Stimulated activated CD4-positive, alpha-beta T cell treated with anti-CD3 and anti-CD28 coated beads, Interleukin-12 subunit alpha, Interleukin-12 subunit beta, amount 100 ng/mL, for 24 hours (primary cell): Measurements from ENCODE around the gene ACVRL1.

Source experiments
- DNase-seq, 2 experiments: peaks; one replicate each; pipeline ENCODE4 v3.0.0-alpha.2; 2020; ENCODE audit warnings: low read depth in 2 of 2

The ACVRL1 gene

DNA sequence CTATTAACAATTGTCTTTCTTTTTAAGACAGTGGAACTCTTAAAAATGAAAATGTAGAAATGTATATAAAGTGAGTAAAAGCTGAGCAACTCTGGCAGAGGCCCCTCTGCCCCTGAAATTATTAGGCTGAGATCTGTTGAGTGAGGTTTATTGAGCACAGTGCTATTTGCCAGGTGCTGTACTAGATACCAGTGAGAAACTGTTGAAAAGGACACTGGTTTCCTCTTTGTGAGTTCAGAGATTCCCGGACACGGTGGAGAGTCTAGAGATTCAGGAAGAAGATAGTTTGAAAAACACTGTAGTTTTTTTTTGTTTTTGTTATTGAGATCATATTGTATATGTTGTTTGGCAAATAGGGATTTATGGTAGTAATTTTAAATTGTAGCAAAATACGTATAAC, 55.4 kb downstream of the ACVRL1 start:
- no peak for DNase-seq

- no peak for DNase-seq
Measured at GRCh38 chr12:51963477-51963876, 56.2 kb downstream of the ACVRL1 start.

DNA sequence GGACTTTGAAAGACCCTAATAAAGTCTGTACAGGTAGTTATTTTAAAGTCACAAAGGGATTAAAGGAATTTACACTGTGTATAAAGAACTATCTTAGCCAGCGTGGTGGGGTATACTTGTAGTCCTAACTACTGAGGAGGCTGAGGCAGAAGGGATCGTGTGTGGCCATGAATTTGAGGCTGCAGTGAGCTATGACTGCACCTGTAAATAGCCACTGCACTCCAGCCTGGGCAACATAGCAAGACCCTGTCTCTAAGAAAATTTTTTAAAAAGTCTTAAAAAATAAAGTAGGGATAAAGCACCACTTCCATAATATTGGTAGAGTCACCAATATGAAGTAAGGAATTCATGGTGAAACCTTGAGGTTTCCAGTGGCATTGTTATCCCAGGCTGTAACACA, 62.3 kb downstream of the ACVRL1 start:
- DNase-seq = no peak

DNA sequence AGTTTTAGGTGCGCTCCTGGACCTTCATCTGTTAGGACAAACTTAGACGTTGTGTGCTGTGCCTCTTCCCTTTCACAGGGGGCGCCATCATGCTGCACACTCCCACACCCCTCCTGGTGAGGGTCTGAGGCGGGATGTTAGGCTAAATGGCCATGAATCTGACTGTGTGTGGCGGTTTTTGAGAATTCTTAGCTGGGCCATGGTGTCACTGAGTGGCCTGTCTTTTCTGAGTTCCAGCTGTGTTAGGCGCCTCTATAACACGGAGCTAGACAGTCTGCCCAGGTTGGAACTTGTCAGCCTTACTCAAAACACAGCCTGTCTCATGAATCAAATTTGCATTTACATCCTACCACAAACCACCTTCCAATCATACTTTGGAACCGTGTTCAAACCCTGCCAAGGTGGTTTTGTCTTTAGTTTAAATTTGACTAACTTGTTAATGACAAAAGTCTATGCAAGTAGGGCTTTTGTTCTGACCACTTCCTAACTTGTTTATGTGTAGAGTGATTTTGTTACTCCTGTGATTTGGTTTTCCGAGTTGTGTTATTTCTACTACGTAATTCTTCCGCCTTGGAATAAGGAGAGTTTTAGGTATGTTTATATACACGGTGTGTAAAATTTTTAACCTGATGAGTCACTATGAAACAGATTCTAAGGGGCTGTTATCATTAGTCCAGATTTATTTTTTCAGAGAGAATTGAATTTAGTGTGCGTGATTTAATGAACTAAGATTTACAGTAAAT, 63.8 kb downstream of the ACVRL1 start:
- peak in 1 of 2 experiments; percentile 42 for DNase-seq

- no peak for DNase-seq
Measured at GRCh38 chr12:51971679-51972421, 64.5 kb downstream of the ACVRL1 start.

GRCh38 chr12:51972422-51972812, 65.1 kb downstream of the ACVRL1 start:
- DNase-seq = no peak

GRCh38 chr12:51972849-51973273, 65.6 kb downstream of the ACVRL1 start:
- DNase-seq = peak in 1 of 2 experiments; percentile 66
